GM21529 (cell line): ENCODE measurements around the gene INTS3.

Experiments used
- ATAC-seq: cut with Tn5 transposase; IDR thresholded peaks from one replicate; pipeline ENCODE4 v1.9.1; 2021; ENCODE audit not compliant: unreplicated experiment

INTS3 gene, protein sequence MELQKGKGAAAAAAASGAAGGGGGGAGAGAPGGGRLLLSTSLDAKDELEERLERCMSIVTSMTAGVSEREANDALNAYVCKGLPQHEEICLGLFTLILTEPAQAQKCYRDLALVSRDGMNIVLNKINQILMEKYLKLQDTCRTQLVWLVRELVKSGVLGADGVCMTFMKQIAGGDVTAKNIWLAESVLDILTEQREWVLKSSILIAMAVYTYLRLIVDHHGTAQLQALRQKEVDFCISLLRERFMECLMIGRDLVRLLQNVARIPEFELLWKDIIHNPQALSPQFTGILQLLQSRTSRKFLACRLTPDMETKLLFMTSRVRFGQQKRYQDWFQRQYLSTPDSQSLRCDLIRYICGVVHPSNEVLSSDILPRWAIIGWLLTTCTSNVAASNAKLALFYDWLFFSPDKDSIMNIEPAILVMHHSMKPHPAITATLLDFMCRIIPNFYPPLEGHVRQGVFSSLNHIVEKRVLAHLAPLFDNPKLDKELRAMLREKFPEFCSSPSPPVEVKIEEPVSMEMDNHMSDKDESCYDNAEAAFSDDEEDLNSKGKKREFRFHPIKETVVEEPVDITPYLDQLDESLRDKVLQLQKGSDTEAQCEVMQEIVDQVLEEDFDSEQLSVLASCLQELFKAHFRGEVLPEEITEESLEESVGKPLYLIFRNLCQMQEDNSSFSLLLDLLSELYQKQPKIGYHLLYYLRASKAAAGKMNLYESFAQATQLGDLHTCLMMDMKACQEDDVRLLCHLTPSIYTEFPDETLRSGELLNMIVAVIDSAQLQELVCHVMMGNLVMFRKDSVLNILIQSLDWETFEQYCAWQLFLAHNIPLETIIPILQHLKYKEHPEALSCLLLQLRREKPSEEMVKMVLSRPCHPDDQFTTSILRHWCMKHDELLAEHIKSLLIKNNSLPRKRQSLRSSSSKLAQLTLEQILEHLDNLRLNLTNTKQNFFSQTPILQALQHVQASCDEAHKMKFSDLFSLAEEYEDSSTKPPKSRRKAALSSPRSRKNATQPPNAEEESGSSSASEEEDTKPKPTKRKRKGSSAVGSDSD

DNA sequence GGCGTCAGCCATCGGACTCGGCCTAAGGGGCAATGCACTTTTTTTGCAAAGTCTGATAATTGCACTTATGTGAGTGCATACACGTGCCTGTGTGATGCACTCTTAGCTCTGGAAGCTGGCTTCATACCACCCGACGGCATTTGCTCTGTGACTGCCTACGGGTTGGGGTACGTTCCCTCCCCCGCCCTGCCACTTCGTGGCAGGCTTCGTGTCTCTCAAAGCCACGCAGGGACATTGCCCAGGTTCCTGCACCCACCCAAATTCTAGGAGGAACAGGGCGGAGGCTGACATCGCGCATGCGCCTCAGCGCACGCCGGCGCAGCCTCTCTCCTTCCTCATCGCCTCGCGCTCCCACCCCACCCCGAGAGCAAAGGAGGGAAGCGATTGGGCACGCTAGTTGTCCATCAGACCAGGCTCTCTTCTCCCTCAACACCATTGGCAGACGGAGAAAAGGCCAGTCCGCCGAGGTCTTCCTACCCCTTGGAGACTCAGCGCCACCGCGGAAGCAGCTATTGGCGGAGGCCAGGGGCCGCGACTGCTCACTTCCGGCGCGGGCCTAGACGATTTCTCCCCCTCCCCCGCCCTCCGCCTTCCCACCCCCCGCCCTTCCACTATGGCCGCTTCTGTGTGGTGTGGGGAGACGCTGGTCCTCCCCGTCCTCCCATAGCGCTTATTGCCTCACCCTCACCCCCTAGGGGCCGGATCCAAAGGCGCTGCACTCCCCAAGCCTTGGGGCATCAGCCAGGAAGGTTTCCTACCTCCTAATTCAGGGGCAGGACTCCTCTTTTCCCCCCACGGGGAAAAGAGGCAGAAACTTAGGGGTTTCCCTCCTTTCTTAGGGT lies at the start of gene INTS3:
TSS of gene INTS3 (plus strand) at position 588 of the 842 bp plus-strand sequence. CDS start 585 bp downstream, outside the sequence.
- peak; percentile 94 for ATAC-seq

DNA sequence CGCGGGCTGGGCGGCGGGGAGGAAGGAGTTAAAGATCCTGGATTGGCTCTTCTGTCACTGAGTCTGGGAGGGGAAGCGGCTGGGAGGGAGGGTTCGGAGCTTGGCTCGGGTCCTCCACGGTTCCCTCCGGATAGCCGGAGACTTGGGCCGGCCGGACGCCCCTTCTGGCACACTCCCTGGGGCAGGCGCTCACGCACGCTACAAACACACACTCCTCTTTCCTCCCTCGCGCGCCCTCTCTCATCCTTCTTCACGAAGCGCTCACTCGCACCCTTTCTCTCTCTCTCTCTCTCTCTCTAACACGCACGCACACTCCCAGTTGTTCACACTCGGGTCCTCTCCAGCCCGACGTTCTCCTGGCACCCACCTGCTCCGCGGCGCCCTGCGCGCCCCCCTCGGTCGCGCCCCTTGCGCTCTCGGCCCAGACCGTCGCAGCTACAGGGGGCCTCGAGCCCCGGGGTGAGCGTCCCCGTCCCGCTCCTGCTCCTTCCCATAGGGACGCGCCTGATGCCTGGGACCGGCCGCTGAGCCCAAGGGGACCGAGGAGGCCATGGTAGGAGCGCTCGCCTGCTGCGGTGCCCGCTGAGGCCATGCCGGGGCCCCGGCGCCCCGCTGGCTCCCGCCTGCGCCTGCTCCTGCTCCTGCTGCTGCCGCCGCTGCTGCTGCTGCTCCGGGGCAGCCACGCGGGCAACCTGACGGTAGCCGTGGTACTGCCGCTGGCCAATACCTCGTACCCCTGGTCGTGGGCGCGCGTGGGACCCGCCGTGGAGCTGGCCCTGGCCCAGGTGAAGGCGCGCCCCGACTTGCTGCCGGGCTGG lies 49.1 kb upstream of the INTS3 start, which contains the start of gene NPR1:
TSS of gene NPR1 (plus strand) at position 170 of the 818 bp plus-strand sequence. CDS start at position 591, 421 bp downstream.
- no peak for ATAC-seq

DNA sequence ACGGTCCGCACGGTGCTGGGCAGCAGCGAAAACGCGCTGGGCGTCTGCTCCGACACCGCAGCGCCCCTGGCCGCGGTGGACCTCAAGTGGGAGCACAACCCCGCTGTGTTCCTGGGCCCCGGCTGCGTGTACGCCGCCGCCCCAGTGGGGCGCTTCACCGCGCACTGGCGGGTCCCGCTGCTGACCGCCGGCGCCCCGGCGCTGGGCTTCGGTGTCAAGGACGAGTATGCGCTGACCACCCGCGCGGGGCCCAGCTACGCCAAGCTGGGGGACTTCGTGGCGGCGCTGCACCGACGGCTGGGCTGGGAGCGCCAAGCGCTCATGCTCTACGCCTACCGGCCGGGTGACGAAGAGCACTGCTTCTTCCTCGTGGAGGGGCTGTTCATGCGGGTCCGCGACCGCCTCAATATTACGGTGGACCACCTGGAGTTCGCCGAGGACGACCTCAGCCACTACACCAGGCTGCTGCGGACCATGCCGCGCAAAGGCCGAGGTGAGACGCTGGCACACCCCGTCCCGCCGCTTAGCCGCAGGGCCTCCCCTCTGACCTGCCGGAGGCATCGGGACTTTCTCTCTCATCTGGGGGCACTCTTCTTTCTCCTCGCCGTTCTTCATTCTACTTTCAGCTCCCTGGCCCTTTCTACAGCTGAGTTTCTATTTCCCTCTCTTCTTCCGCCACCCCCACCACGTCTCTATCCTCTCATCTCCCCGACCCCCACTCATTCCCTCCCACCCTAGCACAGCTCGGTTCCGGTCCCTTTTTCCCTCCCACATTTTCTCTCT lies 48.3 kb upstream of the INTS3 start:
- ATAC-seq = no peak

DNA sequence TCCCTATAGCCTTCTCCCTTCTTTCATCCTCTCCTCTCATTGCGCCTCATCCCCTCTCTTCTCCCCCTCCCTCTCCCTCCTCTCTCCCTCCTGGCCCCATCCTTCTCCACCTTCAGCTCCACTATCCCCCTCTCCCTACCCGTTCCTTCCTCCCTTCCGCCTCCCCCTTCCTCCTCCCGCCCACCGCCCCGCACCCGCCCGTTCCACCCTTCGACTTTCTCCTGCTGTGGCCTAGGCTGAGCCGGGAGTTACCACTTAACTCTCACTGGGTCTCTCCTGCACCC lies 47.8 kb upstream of the INTS3 start:
- ATAC-seq = no peak

DNA sequence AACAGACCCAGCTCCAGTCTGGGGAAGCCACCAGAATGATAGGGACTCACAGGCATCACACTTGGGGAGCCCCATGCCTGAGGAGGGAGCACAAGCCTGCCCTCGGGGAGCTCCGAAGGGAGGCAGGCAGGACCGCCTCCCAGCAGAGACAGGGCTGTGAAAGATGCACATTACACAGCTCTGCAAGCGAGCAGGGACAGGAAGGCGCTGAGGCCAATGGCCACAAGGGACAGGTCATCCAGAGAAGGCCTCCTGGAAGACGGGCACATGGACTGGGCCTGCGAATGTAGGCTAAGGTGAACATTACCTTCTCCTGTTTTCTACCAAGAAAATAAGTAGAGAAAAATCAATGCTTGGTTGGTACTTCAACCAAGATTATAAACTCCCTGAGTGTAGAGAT lies 45.1 kb upstream of the INTS3 start:
- no peak for ATAC-seq

DNA sequence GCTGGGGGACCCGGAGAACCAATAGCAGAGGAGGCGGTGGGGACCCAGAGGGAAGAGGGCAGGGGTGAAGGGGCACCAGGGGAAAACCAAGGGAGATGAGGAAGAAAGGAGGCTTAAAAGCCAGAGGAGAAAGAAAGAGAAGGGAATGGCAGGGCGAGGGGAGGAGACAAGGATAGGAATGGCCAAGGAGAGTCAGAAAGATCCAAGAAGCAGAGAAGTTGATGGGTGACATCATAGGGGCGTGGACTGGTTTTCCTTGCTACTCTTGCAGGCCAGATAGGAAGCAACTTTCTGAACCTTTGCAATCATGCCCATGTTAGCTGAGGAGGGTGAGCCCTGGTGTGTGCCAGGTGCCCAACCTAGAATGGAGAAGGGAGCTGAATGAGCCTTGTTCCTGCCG lies 44.0 kb upstream of the INTS3 start:
- no peak for ATAC-seq

DNA sequence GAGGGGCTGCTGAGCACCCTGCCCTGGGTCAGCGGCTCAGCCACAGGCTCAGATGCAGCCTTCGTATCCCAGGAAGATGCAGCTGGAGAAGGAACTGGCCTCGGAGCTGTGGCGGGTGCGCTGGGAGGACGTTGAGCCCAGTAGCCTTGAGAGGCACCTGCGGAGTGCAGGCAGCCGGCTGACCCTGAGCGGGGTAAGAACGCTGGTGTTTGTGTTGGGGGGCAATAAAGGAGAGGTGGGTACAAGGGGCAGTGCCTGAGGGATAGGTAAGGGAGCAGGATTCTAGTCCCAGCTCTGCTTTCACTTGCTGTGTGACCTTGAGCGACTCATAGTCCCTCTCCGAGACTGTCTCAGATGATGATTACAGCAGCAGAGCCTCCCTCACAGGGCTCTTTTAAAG lies 43.0 kb upstream of the INTS3 start:
- ATAC-seq = no peak

DNA sequence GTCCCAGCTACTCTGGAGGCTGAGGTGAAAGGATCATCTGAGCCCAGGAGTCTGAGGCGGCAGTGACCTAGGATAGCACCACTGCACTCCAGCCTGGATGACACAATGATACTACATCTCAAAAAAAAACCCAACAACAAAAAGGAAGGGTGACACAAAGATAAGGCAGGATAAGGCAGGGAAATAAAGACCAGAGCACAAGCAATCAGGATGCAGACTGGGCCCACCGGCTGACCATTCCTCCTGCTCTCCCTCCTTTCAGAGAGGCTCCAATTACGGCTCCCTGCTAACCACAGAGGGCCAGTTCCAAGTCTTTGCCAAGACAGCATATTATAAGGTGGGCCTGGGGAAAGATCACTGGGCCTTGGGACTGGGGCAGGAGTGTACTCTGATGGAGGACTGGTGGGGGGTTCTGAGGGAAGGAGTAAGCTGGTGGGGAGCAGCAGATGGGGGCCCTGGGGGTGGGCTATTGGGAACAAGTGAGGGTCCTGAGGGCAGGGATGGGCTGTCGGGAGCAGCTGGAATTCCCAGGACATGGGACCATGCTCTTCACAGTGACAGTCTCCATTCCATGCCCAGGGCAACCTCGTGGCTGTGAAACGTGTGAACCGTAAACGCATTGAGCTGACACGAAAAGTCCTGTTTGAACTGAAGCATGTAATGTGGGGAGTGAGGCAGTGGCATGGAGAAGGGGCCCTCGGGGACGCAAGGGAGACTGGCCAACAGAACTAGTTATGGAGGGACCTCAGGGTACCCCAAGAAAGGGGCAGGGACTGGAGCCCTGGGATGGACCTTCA lies 42.1 kb upstream of the INTS3 start:
- no peak for ATAC-seq

DNA sequence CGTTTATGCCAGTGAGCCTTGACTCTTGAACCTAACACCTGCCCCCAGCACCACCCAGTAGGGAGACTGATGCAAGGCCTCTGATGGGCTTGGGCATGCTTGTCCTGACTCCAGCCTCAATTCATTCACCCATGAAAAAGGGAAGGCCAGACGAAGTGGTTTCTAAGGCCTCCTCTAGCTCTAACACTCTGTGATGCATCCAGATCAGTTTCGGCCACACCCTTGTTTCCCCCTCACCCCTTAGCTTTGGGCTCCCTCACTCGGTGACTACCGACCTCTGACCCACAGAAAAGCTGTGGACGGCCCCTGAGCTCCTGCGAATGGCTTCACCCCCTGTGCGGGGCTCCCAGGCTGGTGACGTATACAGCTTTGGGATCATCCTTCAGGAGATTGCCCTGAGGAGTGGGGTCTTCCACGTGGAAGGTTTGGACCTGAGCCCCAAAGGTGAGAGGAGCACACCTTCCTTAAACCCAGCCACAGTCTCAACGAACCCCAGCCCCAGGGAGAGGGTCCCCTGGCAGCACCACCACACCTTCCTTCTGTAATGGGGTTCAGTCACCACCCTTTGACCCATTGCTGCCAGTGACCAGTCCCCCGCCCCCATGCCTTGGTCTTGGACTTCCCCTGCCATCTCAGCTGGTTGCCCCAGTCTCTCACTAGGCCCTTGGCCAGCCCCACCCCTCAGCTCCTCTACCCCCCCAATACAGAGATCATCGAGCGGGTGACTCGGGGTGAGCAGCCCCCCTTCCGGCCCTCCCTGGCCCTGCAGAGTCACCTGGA lies 40.3 kb upstream of the INTS3 start:
- no peak for ATAC-seq

DNA sequence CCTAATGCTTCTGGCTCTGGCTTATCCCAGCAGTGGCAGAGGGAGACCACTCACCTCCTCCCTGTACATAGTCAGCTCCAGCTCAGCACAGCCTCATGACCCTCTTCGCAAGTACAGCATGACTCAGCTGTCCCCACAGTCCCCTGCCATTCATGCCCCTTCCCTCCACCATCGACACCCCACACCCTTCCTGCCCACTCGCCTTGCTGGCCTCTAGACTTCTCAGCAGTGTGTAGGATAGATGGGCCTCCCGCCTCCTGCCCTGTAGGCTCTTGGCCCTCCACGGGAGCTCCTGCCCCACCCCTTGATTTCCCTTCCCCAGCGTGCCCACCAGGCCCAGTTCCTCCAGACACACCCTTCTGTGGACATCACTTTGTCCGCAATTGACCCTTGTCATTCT lies 39.6 kb upstream of the INTS3 start:
- no peak for ATAC-seq

DNA sequence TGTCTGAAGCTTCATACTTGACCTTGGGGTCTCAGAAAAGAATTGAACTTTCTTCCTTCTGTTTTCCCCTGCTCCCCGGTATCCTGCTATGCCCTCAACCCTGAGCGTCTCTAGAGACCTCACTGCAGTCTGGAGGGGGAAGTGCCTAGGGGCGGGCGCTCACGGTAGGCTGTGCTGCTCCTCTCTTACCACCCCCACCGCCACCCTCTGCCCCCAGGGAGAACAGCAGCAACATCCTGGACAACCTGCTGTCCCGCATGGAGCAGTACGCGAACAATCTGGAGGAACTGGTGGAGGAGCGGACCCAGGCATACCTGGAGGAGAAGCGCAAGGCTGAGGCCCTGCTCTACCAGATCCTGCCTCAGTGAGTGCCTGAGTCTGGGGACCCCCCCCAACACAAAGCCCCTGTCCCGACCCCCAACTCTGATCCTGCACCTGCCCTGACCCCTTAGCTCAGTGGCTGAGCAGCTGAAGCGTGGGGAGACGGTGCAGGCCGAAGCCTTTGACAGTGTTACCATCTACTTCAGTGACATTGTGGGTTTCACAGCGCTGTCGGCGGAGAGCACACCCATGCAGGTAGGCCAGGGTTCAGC lies 39.0 kb upstream of the INTS3 start:
- no peak for ATAC-seq

DNA sequence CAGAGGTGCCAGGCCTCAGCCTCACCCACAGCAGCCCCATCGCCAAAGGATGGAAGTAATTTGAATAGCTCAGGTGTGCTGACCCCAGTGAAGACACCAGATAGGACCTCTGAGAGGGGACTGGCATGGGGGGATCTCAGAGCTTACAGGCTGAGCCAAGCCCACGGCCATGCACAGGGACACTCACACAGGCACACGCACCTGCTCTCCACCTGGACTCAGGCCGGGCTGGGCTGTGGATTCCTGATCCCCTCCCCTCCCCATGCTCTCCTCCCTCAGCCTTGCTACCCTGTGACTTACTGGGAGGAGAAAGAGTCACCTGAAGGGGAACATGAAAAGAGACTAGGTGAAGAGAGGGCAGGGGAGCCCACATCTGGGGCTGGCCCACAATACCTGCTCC lies 34.4 kb upstream of the INTS3 start:
- ATAC-seq = no peak

DNA sequence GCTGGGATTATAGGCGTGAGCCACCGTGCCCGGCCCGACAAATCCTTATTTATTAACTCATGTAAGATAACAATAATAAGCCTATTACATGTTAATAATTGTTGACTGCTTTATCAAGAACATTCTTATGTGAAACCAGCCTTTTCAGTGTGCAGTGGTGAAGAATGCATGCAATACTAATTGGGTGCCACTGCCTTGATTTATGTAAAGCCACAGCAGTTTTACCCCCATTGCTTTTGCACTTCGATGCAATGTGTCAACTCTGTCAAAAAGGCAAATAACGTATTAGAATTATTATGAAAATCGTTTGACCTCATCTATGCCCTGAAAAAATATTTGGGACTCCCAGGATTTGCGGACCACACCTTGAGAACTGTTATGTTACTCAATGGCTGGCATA lies 31.1 kb upstream of the INTS3 start:
- no peak for ATAC-seq

DNA sequence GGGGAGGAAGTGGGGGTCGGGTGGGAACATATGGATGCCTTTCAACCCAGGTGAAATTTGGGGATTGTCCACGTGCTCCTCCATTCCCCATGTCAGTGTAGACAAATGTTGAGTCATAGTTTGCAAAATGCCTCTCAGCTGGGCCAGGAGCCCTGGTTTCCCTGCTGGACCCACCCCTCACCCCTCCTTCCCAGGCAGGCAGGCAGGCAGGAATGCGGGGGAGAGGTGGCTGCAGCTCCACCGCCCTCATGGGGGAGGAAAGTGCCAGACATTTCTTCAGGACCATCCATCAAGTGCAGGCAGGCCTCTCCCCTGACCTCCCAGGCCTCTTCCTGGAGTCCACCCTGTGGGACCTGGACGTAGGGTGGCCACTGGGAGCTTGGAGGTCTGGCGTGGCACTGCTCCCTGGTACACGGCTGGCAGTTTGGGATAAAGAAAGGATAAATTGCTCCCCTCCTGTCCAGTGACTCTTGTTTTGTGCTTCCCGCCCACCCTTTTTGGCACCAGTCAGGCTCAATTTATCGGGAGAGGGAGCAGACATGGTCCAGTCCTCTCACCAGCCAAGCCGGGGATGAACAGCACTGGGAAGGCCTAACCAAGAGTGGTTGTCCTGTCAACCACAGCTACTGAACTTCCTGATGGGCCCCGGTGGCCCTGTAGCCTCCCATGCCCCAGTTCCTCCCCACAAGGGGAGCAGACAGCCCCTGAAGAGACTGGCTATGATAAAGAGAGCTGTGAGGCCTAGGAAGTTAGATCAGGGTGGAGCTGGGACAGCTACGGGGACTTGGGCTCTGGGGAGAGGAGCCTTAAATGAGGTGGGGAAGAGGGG lies 30.4 kb upstream of the INTS3 start:
- ATAC-seq = no peak

DNA sequence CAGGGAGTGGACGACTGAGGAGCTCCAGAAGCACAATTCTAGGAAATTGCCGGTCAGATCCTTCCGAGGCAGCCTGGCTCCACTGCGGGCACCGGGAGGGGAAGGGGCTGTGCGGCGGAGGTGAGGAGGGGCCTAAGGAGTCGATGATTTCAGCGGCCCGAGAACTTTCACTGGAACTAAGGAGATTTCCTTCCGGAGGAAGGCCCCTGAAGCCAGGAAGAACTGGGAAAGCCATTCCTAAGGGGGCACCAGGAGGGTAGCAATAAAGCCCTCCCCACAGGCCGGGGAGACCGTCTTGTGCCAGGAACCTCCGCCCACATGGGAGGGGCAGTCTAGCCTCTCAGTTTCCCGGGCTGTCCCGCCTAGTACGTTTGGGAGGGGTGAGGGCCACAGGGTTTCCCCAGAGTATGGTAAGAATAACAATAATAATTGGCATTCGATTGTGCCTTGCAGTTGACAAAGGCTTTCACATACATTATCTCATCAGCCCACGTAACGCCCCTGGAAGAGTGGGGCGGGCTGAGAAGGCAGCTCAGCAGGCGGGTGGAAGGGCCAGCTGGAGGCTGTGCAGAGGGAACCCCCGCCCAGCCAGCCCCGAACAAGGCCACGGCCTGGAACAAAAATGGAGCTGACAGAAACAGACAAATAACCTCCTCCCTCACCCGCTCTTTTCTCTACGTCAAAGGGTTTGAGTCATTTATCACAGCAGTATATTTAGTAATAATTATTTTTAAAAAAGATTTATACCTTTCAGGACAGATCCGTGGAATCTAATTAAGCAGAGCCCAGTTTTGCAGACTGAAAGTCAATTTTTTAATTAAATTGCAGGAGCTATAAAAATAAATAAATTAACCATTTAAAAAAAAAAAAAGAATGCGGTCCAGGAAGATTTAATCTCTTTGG lies 29.6 kb upstream of the INTS3 start:
- no peak for ATAC-seq
